DMS114 treated with DMSO at 0.1 percent for 48 hours (cell line): ENCODE data around the gene IL4I1.
A peak's percentile ranks its signal among the peaks of the same experiment; 100 is the strongest.

ENCODE experiments used
- DNase-seq: peaks from one replicate; lab custom pipeline; 2025; ENCODE audit not compliant: unreplicated experiment; lab: John Stamatoyannopoulos, UW

IL4I1 gene

GRCh38 chr19:49880162-49880869, 16.4 kb downstream of the IL4I1 start:
- no peak for DNase-seq

DNA sequence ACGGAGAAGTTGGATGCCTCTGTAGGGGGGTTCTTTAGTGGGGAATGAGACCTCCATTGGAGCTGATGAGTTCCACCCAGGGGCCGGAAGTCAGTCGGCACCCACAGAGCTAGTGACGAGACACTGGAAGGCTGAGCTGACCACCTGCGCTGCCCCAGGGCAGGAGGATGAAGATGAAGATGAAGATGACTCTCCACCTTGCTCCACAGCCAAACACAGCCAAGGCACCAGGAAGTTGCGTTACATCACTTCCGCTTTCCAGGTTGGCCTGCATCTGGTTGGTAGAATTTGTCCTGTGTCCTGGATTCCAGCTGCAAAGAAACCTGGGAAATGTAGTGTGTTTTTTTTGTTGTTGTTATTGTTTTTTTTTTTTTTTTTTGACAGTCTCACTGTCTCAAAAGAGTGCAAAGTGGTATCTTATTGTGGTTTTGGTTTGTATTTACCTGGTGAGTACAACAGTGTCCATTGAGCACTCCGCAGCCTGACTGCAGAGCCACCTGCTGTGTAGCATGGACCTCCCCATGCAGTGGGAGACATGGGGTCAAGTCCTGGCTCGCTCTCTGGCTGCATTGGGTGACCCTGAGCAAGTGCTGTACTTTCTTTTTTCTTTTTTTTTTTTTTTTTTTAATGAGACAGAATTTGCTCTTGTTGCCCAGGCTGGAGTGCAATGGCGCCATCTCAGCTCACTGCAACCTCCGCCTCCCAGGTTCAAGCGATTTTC, 17.3 kb downstream of the IL4I1 start:
- DNase-seq = no peak

- no peak for DNase-seq
Measured at GRCh38 chr19:49878744-49879070, 18.0 kb downstream of the IL4I1 start.

GRCh38 chr19:49877879-49878743, 18.6 kb downstream of the IL4I1 start:
- DNase-seq = peak; percentile 84

- DNase-seq = peak; percentile 99
Measured at GRCh38 chr19:49877020-49877878, 19.4 kb downstream of the IL4I1 start, which contains the start of the genes AKT1S1 and TBC1D17. Gene AKT1S1 (minus strand): TSS chr19:49877355. CDS start chr19:49873295, 4,060 bp downstream. Gene TBC1D17 (plus strand): TSS chr19:49877702. CDS start chr19:49877724, 22 bp downstream.

- DNase-seq = peak; percentile 91
Measured at GRCh38 chr19:49876422-49877019, 20.2 kb downstream of the IL4I1 start.

DNA sequence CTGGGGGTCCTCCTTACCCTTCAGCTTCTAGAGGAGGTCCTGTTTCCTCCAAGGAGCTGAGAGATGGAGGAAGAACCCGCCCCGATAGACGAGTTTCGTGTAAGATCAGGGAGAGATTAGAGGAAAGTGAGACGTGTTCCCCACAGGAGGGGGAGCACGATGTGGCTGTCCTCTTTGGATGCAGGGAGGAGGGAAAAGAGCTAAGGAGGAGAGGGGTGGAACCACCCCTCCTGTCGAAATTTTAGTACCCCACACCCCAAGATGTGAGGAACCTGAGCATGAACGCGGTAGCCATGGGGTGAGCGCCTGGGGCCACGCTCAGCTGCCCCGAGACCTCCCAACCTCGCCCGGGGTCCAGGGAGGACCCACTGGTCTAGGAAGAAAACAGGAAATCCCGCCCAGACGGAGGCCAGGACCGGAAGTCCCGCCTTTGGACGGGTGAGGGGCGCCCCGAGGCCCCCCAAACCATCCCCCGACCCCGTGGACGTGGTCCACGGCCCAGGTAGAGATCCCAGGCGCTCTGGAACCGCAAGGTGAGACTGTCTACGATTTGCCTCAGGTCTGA, 20.7 kb downstream of the IL4I1 start:
- no peak for DNase-seq

GRCh38 chr19:49875177-49875576, 21.5 kb downstream of the IL4I1 start:
- DNase-seq = no peak

DNA sequence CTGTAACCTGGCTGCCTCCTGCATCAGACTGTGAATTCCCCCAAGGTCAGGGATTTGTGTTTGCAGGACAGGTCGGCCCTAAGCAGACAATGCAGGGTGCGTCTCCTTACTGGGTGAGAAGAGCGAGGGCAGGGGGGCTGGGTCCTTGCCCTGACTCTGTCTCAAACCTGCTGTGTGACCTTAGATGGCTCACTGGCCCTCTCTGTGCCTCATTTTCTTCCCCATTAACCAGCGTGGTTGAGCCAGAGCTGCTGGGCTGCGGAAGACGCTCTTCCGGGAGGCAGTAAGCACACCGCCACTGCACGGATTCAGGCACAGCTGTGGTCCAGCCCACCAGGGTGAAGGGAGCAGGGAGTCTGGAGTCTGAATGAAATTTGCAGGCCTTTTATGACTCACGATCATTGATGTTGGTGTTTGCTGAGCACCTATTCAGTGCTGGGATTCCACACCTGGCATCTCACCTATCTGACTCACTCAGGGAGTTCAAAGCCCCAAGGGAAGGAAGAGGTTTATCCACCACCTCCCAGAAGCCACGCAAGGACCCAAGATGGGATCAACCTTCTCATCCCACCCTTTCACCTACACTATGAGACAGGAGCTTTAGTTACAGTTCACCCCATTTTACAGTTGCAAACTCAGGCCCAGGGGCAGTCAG, 22.1 kb downstream of the IL4I1 start:
- DNase-seq = no peak

DNA sequence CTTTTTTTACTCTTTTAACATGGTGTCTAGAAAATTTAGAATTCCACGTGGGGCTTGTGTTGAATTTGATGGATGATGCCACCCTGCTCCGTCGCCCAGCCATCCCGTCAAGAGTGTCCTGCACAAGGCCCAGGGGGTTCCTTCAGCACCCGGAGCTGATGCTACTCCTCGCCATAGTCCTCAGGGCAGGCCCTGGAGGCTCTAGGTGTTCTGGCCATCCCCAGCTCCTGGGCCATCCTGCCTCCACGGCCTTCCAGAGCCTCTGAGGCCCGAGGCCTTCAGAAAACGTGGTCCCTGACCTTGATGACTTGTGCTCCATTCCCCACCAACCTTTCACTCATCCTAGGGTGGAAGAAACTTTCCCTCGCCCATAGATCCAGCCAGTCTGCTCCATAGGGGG, 22.9 kb downstream of the IL4I1 start:
- DNase-seq = no peak

DNA sequence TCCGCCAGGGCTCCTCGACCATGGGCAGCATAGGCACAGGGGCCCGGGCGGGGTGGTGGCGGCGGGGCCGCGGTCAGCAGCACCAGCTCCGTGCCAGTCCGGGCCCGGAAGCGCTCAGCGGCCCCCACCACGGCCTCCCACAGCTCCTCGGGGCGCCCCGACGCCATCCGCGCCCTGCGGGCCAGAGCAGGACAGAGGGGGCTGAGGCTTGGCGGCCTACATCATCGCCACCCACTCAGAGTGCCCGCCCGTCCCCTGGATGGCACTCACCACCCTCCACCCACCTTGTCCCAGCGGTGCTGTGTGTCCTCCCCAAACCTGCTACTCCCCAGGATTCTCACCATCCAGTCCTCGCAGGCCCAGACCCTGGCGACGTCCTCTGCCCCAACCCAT, 23.6 kb downstream of the IL4I1 start:
- no peak for DNase-seq

GRCh38 chr19:49872245-49873128, 24.2 kb downstream of the IL4I1 start:
- DNase-seq = no peak

DNA sequence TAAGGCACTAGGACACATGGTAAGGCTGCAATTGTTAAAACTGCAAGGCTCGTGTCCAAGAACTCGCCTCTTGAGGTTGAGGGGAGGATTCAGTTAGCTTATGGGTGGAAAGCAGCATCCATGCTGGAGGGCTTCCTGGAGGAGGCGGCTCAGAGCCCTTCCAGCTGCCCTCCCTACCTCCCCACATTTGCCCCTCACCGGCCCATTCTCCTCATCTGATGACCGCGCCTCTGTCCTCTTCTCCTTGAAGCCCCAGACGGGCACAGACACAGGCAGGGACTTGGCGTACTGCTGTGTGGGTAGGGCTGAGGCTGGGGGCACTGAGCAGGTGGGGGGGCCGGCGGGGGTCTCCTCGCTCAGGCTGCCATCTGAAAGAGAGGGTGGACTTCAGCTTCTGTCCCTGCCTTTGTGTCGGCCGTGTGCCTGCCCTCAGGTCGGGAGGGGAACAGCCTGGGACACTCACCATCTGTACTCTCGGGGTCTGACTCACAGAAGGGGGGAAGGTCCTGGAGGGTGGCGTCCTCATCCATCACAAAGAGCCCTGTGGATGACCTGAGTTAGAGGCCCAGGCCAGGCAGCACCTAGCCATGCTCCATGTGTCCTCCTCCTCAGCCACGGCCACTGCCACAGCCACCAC, 25.2 kb downstream of the IL4I1 start:
- DNase-seq = no peak

GRCh38 chr19:49870309-49870901, 26.3 kb downstream of the IL4I1 start:
- DNase-seq = no peak

- peak; percentile 97 for DNase-seq
Measured at GRCh38 chr19:49869484-49870308, 27.0 kb downstream of the IL4I1 start.

DNA sequence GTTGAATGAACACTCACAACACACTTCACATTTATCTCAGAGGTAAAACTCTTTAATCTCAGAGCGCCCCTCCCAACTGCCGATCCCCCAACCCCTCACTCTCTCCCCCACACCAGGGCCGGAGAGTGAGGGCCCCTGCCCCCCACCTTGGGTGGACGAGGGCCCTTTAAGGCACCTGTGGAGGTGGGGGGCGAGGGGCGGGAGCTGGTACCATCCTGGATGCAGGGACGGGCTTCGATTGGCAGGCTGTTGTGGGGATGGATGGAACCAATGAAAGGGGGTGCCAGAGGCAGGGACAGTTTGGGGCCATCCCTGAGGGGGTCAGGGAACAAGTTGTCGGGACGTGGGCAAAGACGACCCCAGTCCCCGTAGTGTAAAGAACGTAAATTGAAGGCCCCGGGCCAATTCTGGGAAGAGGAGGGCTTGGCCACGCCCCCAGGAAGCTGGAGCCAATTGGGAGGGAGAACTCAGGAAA, 27.6 kb downstream of the IL4I1 start:
- DNase-seq = no peak
